ENCODE data around the gene ZNRF1. TPM values are rescaled to one million over a fixed set of nuclear protein-coding genes. Genes with fewer than 3 reads are reported as not detected.

ZNRF1 gene
- total and polyA plus RNA-seq, 2 donors (not counting 1 experiment from before 2014, with no cell fraction given) = 0.27 to 0.76 TPM

- Histone ChIP-seq H3K27ac (ENCODE audit: low read length in 2 of 2) (no peak overlapping the region), H3K4me3 (ENCODE audit: control extremely low read depth in 1 of 5, extremely low read depth in 1 of 5, insufficient read depth in 1 of 5, low read depth in 2 of 5, low read length in 4 of 5) (no peak overlapping the region), H4K20me1 (ENCODE audit: control insufficient read depth, insufficient read depth, low read length, poor library complexity, severe bottlenecking) (no peaks in the 10 kb centered on the region), H3K79me2 (ENCODE audit: control insufficient read depth, insufficient read depth, low read length) (no peaks in the 10 kb centered on the region), H3K9ac (ENCODE audit: low read length) (no peak overlapping the region), H3K4me1 (ENCODE audit: control insufficient read depth in 2 of 2, insufficient read depth in 2 of 2, low read length in 2 of 2) (peaks cover 2% of the 10 kb centered on the region in 2 donors), H3K27me3 (replicated peaks in 1 of 4; ENCODE audit: control extremely low read depth in 1 of 4, control insufficient read depth in 3 of 4, insufficient read depth in 4 of 4, low read length in 3 of 4) (peaks cover 0 to 19% (median 7%) of the 10 kb centered on the region in 4 experiments), H3K9me3 (ENCODE audit: control extremely low read depth in 1 of 3, control insufficient read depth in 2 of 3, insufficient read depth in 1 of 3, low read length in 2 of 3) (peaks cover 0 to under 1% (median 0%) of the 10 kb centered on the region in 3 donors), H2AFZ (ENCODE audit: insufficient read depth, low read depth, low read length, poor library complexity, severe bottlenecking) (no peak overlapping the region), H3K36me3 (replicated peaks in 1 of 2; ENCODE audit: control extremely low read depth in 1 of 2, control insufficient read depth in 1 of 2, extremely low read depth in 1 of 2, insufficient read depth in 2 of 2, low read length in 1 of 2) (no peaks in the 10 kb centered on the region), H3K4me2 (replicated peaks; ENCODE audit: low read depth, low read length, poor library complexity, severe bottlenecking) (no peak overlapping the region)
- no peaks in the 10 kb centered on the region for H3K9me3 Mint-ChIP-seq (ENCODE audit: insufficient read depth)
- no peak for DNase-seq
- WGBS (ENCODE audit: insufficient coverage) = 100% methylated on average over 1 of the region's 4 CpGs
- no peak for TF ChIP-seq CTCF (IDR thresholded peaks at IDR 0.05)
- TF ChIP-seq EZH2 (IDR thresholded peaks at IDR 0.05; ENCODE audit: borderline replicate concordance, insufficient read depth, low read depth, low read length, poor library complexity, severe bottlenecking) = no peak
- POLR2A ChIA-PET = no interaction called here
- H3K27ac Mint-ChIP-seq = no peak overlapping the region
- intact Hi-C loops (cut with micrococcal nuclease) = no loop called here
- CTCF ChIA-PET = interaction anchor here (0.5 to 1.2 kb wide), 2 partner anchors 105 to 546 kb away, joined by 4 read pairs; no protein-coding TSS in a partner anchor
- peaks cover 31% of the 10 kb centered on the region for H3K27me3 Mint-ChIP-seq
- H3K4me3 Mint-ChIP-seq = no peak overlapping the region
- peaks cover 5% of the 10 kb centered on the region for H3K4me1 Mint-ChIP-seq
- ATAC-seq (ENCODE audit: low read depth) = no peak
These were observed 6.9 kb downstream of the ZNRF1 start for GRCh38 chr16:75005697-75006096.

- no peaks in the 10 kb centered on the region for H3K9me3 Mint-ChIP-seq (ENCODE audit: insufficient read depth)
- H3K4me1 Mint-ChIP-seq = peaks cover 13% of the 10 kb centered on the region
- peaks cover 15% of the 10 kb centered on the region for H3K27me3 Mint-ChIP-seq
- no peak overlapping the region for H3K4me3 Mint-ChIP-seq
- no peak overlapping the region for H3K9ac ChIP-seq (ENCODE audit: low read length)
- no peaks in the 10 kb centered on the region for H3K79me2 ChIP-seq (ENCODE audit: control insufficient read depth, insufficient read depth, low read length)
- no peak overlapping the region for H2AFZ ChIP-seq (ENCODE audit: insufficient read depth, low read depth, low read length, poor library complexity, severe bottlenecking)
- no peaks in the 10 kb centered on the region for H4K20me1 ChIP-seq (ENCODE audit: control insufficient read depth, insufficient read depth, low read length, poor library complexity, severe bottlenecking)
- no peaks in the 10 kb centered on the region for H3K36me3 ChIP-seq (replicated peaks in 1 of 2; ENCODE audit: control extremely low read depth in 1 of 2, control insufficient read depth in 1 of 2, extremely low read depth in 1 of 2, insufficient read depth in 2 of 2, low read length in 1 of 2)
- H3K27me3 ChIP-seq (replicated peaks in 1 of 4; ENCODE audit: control extremely low read depth in 1 of 4, control insufficient read depth in 3 of 4, insufficient read depth in 4 of 4, low read length in 3 of 4) = peaks cover 0 to 6% (median 1%) of the 10 kb centered on the region in 4 experiments
- no peak overlapping the region for H3K4me2 ChIP-seq (replicated peaks; ENCODE audit: low read depth, low read length, poor library complexity, severe bottlenecking)
- POLR2A ChIA-PET = no interaction called here
- H3K9me3 ChIP-seq (ENCODE audit: control extremely low read depth in 1 of 3, control insufficient read depth in 2 of 3, insufficient read depth in 1 of 3, low read length in 2 of 3) = peaks cover 0 to 2% (median 0%) of the 10 kb centered on the region in 3 donors
- no peak for TF ChIP-seq CTCF (IDR thresholded peaks at IDR 0.05)
- no peak for TF ChIP-seq EZH2 (IDR thresholded peaks at IDR 0.05; ENCODE audit: borderline replicate concordance, insufficient read depth, low read depth, low read length, poor library complexity, severe bottlenecking)
- no peak overlapping the region for H3K27ac Mint-ChIP-seq
- H3K4me3 ChIP-seq (ENCODE audit: control extremely low read depth in 1 of 5, extremely low read depth in 1 of 5, insufficient read depth in 1 of 5, low read depth in 2 of 5, low read length in 4 of 5) = no peak overlapping the region
- CTCF ChIA-PET = interaction anchor here (1.6 kb wide), 1 partner anchor 102 kb away, joined by 3 read pairs; no protein-coding TSS in a partner anchor
- H3K4me1 ChIP-seq (ENCODE audit: control insufficient read depth in 2 of 2, insufficient read depth in 2 of 2, low read length in 2 of 2) = peaks cover 0 to 6% of the 10 kb centered on the region in 2 donors
- intact Hi-C loops (cut with micrococcal nuclease) = no loop called here
- no peak overlapping the region for H3K27ac ChIP-seq (ENCODE audit: low read length in 2 of 2)
- ATAC-seq (ENCODE audit: low read depth) (no peak), DNase-seq (no peak)
- no CpG with 5 or more reads among the region's 1 CpG for WGBS (ENCODE audit: insufficient coverage)
These were observed 8.6 kb downstream of the ZNRF1 start for GRCh38 chr16:75007443-75007842.

Data from B cell (primary cell).